ENCODE results near the gene RSRC1. TPM values are rescaled to one million over a fixed set of nuclear protein-coding genes. Genes with fewer than 3 reads are reported as not detected.

RSRC1 gene
- total RNA-seq, 1 experiment from 2014 or later = 95.2 TPM

GRCh38 chr3:158200955-158201354, 91.1 kb downstream of the RSRC1 start:
- H3K9ac ChIP-seq (ENCODE audit: low read length) = no peak overlapping the region
- H3K27me3 ChIP-seq (ENCODE audit: low read length) = no peaks in the 10 kb centered on the region
- peaks cover 8% of the 10 kb centered on the region; the same call in 1 of the 2 replicates for H3K36me3 ChIP-seq (ENCODE audit: insufficient read depth, low read length)
- peaks cover 8% of the 10 kb centered on the region; the same call in 1 of the 2 replicates for H3K9me3 ChIP-seq (ENCODE audit: low read length)
- peaks cover 70% of the 10 kb centered on the region for H3K79me2 ChIP-seq (ENCODE audit: low read length)
- no peak overlapping the region for H3K4me3 ChIP-seq (ENCODE audit: low read length)
- no peak overlapping the region for H2AFZ ChIP-seq (ENCODE audit: low read length)
- no peaks in the 10 kb centered on the region for H4K20me1 ChIP-seq (ENCODE audit: insufficient read depth, low read depth, low read length)
- H3K4me1 ChIP-seq (ENCODE audit: low read length) = no peaks in the 10 kb centered on the region
- DNase-seq = no peak
- no peak overlapping the region for H3K27ac ChIP-seq (ENCODE audit: low read length)
- H3K4me2 ChIP-seq (ENCODE audit: low read depth, low read length, poor library complexity, severe bottlenecking) = no peak overlapping the region
- H3K9me2 ChIP-seq (replicated peaks; ENCODE audit: insufficient read depth, low read length) = no peaks in the 10 kb centered on the region

GRCh38 chr3:158205324-158205723, 95.4 kb downstream of the RSRC1 start:
- Histone ChIP-seq H3K4me1 (ENCODE audit: low read length) (peaks cover 8% of the 10 kb centered on the region; the same call in 1 of the 2 replicates), H3K9me3 (ENCODE audit: low read length) (peaks cover 8% of the 10 kb centered on the region; the same call in 1 of the 2 replicates), H3K9ac (ENCODE audit: low read length) (no peak overlapping the region), H3K27me3 (ENCODE audit: low read length) (no peaks in the 10 kb centered on the region), H3K4me3 (ENCODE audit: low read length) (no peak overlapping the region), H3K79me2 (ENCODE audit: low read length) (peaks cover 79% of the 10 kb centered on the region), H2AFZ (ENCODE audit: low read length) (no peak overlapping the region), H3K4me2 (ENCODE audit: low read depth, low read length, poor library complexity, severe bottlenecking) (no peak overlapping the region), H3K9me2 (replicated peaks; ENCODE audit: insufficient read depth, low read length) (no peaks in the 10 kb centered on the region), H3K36me3 (ENCODE audit: insufficient read depth, low read length) (peaks cover 8% of the 10 kb centered on the region; the same call in 1 of the 2 replicates), H4K20me1 (ENCODE audit: insufficient read depth, low read depth, low read length) (no peaks in the 10 kb centered on the region), H3K27ac (ENCODE audit: low read length) (no peak overlapping the region)
- no peak for DNase-seq

- Histone ChIP-seq H3K27ac (ENCODE audit: low read length) (no peak overlapping the region), H3K4me2 (ENCODE audit: low read depth, low read length, poor library complexity, severe bottlenecking) (no peak overlapping the region), H3K36me3 (ENCODE audit: insufficient read depth, low read length) (peaks cover 8% of the 10 kb centered on the region; the same call in 1 of the 2 replicates), H4K20me1 (ENCODE audit: insufficient read depth, low read depth, low read length) (no peaks in the 10 kb centered on the region), H3K9me2 (replicated peaks; ENCODE audit: insufficient read depth, low read length) (no peaks in the 10 kb centered on the region), H3K79me2 (ENCODE audit: low read length) (peaks cover 74% of the 10 kb centered on the region), H3K9ac (ENCODE audit: low read length) (no peak overlapping the region), H3K9me3 (ENCODE audit: low read length) (peaks cover 3% of the 10 kb centered on the region; the same call in 1 of the 2 replicates), H2AFZ (ENCODE audit: low read length) (no peak overlapping the region), H3K4me1 (ENCODE audit: low read length) (peaks cover 8% of the 10 kb centered on the region; the same call in 1 of the 2 replicates), H3K27me3 (ENCODE audit: low read length) (no peaks in the 10 kb centered on the region), H3K4me3 (ENCODE audit: low read length) (no peak overlapping the region)
- no peak for DNase-seq
Measured at GRCh38 chr3:158205994-158206393, 96.1 kb downstream of the RSRC1 start.

GRCh38 chr3:158210067-158210466, 100.2 kb downstream of the RSRC1 start:
- DNase-seq = no peak
- Histone ChIP-seq H3K4me2 (ENCODE audit: low read depth, low read length, poor library complexity, severe bottlenecking) (no peak overlapping the region), H3K4me1 (ENCODE audit: low read length) (peaks cover 8% of the 10 kb centered on the region; the same call in 1 of the 2 replicates), H3K27ac (ENCODE audit: low read length) (no peak overlapping the region), H3K79me2 (ENCODE audit: low read length) (peaks cover 82% of the 10 kb centered on the region), H3K27me3 (ENCODE audit: low read length) (no peaks in the 10 kb centered on the region), H4K20me1 (ENCODE audit: insufficient read depth, low read depth, low read length) (no peaks in the 10 kb centered on the region), H3K9me3 (ENCODE audit: low read length) (no peaks in the 10 kb centered on the region), H3K36me3 (ENCODE audit: insufficient read depth, low read length) (no peaks in the 10 kb centered on the region), H3K9ac (ENCODE audit: low read length) (no peak overlapping the region), H3K4me3 (ENCODE audit: low read length) (no peak overlapping the region), H3K9me2 (replicated peaks; ENCODE audit: insufficient read depth, low read length) (no peaks in the 10 kb centered on the region), H2AFZ (ENCODE audit: low read length) (no peak overlapping the region)

- DNase-seq = no peak
- no peak overlapping the region for H3K4me3 ChIP-seq (ENCODE audit: low read length)
- no peaks in the 10 kb centered on the region for H3K9me3 ChIP-seq (ENCODE audit: low read length)
- no peaks in the 10 kb centered on the region for H4K20me1 ChIP-seq (ENCODE audit: insufficient read depth, low read depth, low read length)
- H2AFZ ChIP-seq (ENCODE audit: low read length) = no peak overlapping the region
- no peaks in the 10 kb centered on the region for H3K9me2 ChIP-seq (replicated peaks; ENCODE audit: insufficient read depth, low read length)
- H3K9ac ChIP-seq (ENCODE audit: low read length) = no peak overlapping the region
- no peaks in the 10 kb centered on the region for H3K27me3 ChIP-seq (ENCODE audit: low read length)
- H3K4me2 ChIP-seq (ENCODE audit: low read depth, low read length, poor library complexity, severe bottlenecking) = no peak overlapping the region
- H3K36me3 ChIP-seq (ENCODE audit: insufficient read depth, low read length) = no peaks in the 10 kb centered on the region
- H3K79me2 ChIP-seq (ENCODE audit: low read length) = peaks cover 88% of the 10 kb centered on the region
- peaks cover 8% of the 10 kb centered on the region; the same call in 1 of the 2 replicates for H3K4me1 ChIP-seq (ENCODE audit: low read length)
- H3K27ac ChIP-seq (ENCODE audit: low read length) = no peak overlapping the region
Measured at GRCh38 chr3:158213461-158213860, 103.6 kb downstream of the RSRC1 start.

- no peak overlapping the region for H3K9ac ChIP-seq (ENCODE audit: low read length)
- no peaks in the 10 kb centered on the region for H4K20me1 ChIP-seq (ENCODE audit: insufficient read depth, low read depth, low read length)
- no peak for DNase-seq
- no peaks in the 10 kb centered on the region for H3K4me1 ChIP-seq (ENCODE audit: low read length)
- peaks cover 8% of the 10 kb centered on the region; the same call in 1 of the 2 replicates for H3K36me3 ChIP-seq (ENCODE audit: insufficient read depth, low read length)
- no peak overlapping the region for H3K4me2 ChIP-seq (ENCODE audit: low read depth, low read length, poor library complexity, severe bottlenecking)
- no peaks in the 10 kb centered on the region for H3K9me3 ChIP-seq (ENCODE audit: low read length)
- no peaks in the 10 kb centered on the region for H3K27me3 ChIP-seq (ENCODE audit: low read length)
- no peak overlapping the region for H3K27ac ChIP-seq (ENCODE audit: low read length)
- H3K79me2 ChIP-seq (ENCODE audit: low read length) = peaks cover 92% of the 10 kb centered on the region
- H3K9me2 ChIP-seq (replicated peaks; ENCODE audit: insufficient read depth, low read length) = no peaks in the 10 kb centered on the region
- no peak overlapping the region for H3K4me3 ChIP-seq (ENCODE audit: low read length)
- H2AFZ ChIP-seq (ENCODE audit: low read length) = no peak overlapping the region
Measured at GRCh38 chr3:158217992-158218391, 108.1 kb downstream of the RSRC1 start.

GRCh38 chr3:158220575-158220974, 110.7 kb downstream of the RSRC1 start:
- no peaks in the 10 kb centered on the region for H3K9me3 ChIP-seq (ENCODE audit: low read length)
- H2AFZ ChIP-seq (ENCODE audit: low read length) = no peak overlapping the region
- no peak overlapping the region for H3K9ac ChIP-seq (ENCODE audit: low read length)
- H3K9me2 ChIP-seq (replicated peaks; ENCODE audit: insufficient read depth, low read length) = no peaks in the 10 kb centered on the region
- H3K79me2 ChIP-seq (ENCODE audit: low read length) = peaks cover 90% of the 10 kb centered on the region
- no peaks in the 10 kb centered on the region for H3K4me1 ChIP-seq (ENCODE audit: low read length)
- H3K27me3 ChIP-seq (ENCODE audit: low read length) = no peaks in the 10 kb centered on the region
- H3K36me3 ChIP-seq (ENCODE audit: insufficient read depth, low read length) = peaks cover 8% of the 10 kb centered on the region; the same call in 1 of the 2 replicates
- no peaks in the 10 kb centered on the region for H4K20me1 ChIP-seq (ENCODE audit: insufficient read depth, low read depth, low read length)
- no peak for DNase-seq
- no peak overlapping the region for H3K4me3 ChIP-seq (ENCODE audit: low read length)
- no peak overlapping the region for H3K27ac ChIP-seq (ENCODE audit: low read length)
- no peak overlapping the region for H3K4me2 ChIP-seq (ENCODE audit: low read depth, low read length, poor library complexity, severe bottlenecking)

- no peak overlapping the region for H2AFZ ChIP-seq (ENCODE audit: low read length)
- H3K9ac ChIP-seq (ENCODE audit: low read length) = no peak overlapping the region
- H3K4me3 ChIP-seq (ENCODE audit: low read length) = no peak overlapping the region
- no peaks in the 10 kb centered on the region for H3K27me3 ChIP-seq (ENCODE audit: low read length)
- H3K9me3 ChIP-seq (ENCODE audit: low read length) = no peaks in the 10 kb centered on the region
- no peaks in the 10 kb centered on the region for H4K20me1 ChIP-seq (ENCODE audit: insufficient read depth, low read depth, low read length)
- H3K79me2 ChIP-seq (ENCODE audit: low read length) = peaks cover 91% of the 10 kb centered on the region
- no peak overlapping the region for H3K4me2 ChIP-seq (ENCODE audit: low read depth, low read length, poor library complexity, severe bottlenecking)
- H3K36me3 ChIP-seq (ENCODE audit: insufficient read depth, low read length) = peaks cover 8% of the 10 kb centered on the region; the same call in 1 of the 2 replicates
- H3K4me1 ChIP-seq (ENCODE audit: low read length) = no peaks in the 10 kb centered on the region
- no peak overlapping the region for H3K27ac ChIP-seq (ENCODE audit: low read length)
- DNase-seq = no peak
- H3K9me2 ChIP-seq (replicated peaks; ENCODE audit: insufficient read depth, low read length) = no peaks in the 10 kb centered on the region
Measured at GRCh38 chr3:158221426-158221825, 111.5 kb downstream of the RSRC1 start.

All from Karpas-422 (cell line).